AG04450 (cell line): Measurements from ENCODE around the gene GGN. TPM values are rescaled to one million over a fixed set of nuclear protein-coding genes. Genes with fewer than 3 reads are reported as not detected.

Experiments
- CTCF ChIA-PET: fragments of 300-600, 350-600 bp; formaldehyde crosslinking; extraction: SDS; loops from one replicate; lab custom pipeline; 2022; ENCODE audit warnings: antibody characterized with exemption, inconsistent platforms; lab: Charles Lee
- POLR2A ChIA-PET: fragments of 350-600 bp; formaldehyde crosslinking; extraction: SDS; loops from one replicate; lab custom pipeline; 2021; ENCODE audit warnings: antibody characterized with exemption, inconsistent platforms; lab: Yijun Ruan, JAX
- DNase-seq: peaks from one replicate; pipeline ENCODE4 v3.0.0-alpha.2; 2011; ENCODE audit warnings: low read depth, low spot score
- H3K27ac ChIP-seq: one replicate; pipeline ENCODE4 v1.5.1; 2012; ENCODE audit warnings: low read depth, low read length, control low read depth
- H3K27me3 ChIP-seq: one replicate; pipeline ENCODE4 v1.6.0; 2012; ENCODE audit warnings: low read length; ENCODE audit not compliant: control insufficient read depth, insufficient read depth
- H3K4me3 ChIP-seq: 2 replicates; pipeline ENCODE4 v1.5.1; 2011; ENCODE audit warnings: mild to moderate bottlenecking, low read depth, low read length, control low read depth
- H3K9me3 ChIP-seq: 2 replicates; pipeline ENCODE4 v1.5.1; 2012; ENCODE audit warnings: low read length; ENCODE audit not compliant: control insufficient read depth, insufficient read depth
- polyA plus RNA-seq: library from polyadenylated mRNA; depleted of rRNA; stranded (reverse); fragments of >200 nt; gene quantifications from 2 replicates; pipeline ENCODE4 v1.2.3, GENCODE V29; 2011
- TF ChIP-seq, protein P1 (sequence below): IDR thresholded peaks from 2 replicates; pipeline ENCODE4 v1.5.1; 2011; ENCODE audit warnings: low read depth, low read length, control low read depth, inconsistent platforms

Gene GGN
- polyA plus RNA-seq, 1 experiment = 0.15 TPM

DNA sequence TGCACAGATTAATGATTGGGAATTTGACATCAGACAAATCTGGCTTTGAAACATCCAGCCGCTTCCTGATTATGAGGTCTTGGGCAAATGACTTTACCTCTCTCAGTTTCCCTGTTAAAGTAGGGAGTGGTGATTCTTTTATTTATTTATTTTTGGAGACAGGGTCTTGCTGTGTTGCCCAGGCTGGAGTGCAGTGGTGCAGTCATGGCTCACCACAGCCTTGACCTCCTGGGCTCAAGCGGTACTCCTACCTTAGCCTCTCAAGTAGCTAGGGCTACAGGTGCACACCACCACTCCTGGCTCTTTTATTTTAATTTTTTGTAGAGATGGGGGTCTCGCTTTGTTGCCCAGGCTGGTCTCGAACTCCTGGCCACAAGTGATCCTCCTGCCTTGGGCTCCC lies 10.8 kb downstream of the GGN start:
- no peak for DNase-seq
- H3K27ac ChIP-seq = no peak overlapping the region
- ChIA-PET CTCF (no interaction called here), POLR2A (interaction anchor here (2.5 kb wide), 1 partner anchor 11 kb away, joined by 8 read pairs; the partner anchor contains the start of gene GGN)
- H3K9me3 ChIP-seq = no peaks in the 10 kb centered on the region
- TF ChIP-seq, protein P1, sequence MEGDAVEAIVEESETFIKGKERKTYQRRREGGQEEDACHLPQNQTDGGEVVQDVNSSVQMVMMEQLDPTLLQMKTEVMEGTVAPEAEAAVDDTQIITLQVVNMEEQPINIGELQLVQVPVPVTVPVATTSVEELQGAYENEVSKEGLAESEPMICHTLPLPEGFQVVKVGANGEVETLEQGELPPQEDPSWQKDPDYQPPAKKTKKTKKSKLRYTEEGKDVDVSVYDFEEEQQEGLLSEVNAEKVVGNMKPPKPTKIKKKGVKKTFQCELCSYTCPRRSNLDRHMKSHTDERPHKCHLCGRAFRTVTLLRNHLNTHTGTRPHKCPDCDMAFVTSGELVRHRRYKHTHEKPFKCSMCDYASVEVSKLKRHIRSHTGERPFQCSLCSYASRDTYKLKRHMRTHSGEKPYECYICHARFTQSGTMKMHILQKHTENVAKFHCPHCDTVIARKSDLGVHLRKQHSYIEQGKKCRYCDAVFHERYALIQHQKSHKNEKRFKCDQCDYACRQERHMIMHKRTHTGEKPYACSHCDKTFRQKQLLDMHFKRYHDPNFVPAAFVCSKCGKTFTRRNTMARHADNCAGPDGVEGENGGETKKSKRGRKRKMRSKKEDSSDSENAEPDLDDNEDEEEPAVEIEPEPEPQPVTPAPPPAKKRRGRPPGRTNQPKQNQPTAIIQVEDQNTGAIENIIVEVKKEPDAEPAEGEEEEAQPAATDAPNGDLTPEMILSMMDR = no peak
- H3K27me3 ChIP-seq = no peaks in the 10 kb centered on the region
- H3K4me3 ChIP-seq = no peak overlapping the region

DNA sequence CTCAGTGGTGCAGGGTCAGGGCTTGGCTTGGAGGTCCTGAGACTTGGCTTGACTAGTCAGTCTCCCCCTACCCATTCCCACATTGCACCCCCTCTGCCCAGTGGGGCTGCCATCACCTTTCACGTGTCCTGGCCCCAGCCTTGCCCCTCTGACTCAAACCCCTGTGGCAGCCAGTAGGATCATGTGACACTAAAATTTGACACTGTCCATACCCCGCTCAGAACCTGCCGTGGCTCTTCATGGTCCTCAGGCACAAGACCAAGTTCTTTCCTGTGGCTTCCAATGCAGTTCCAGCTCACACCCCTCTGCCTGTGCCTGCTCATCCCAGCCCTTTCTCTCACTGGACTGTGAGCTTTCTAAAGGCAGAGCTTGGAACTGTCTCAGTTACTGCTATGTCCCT lies 11.3 kb downstream of the GGN start:
- Histone ChIP-seq H3K27ac (no peak overlapping the region), H3K27me3 (no peaks in the 10 kb centered on the region), H3K9me3 (no peaks in the 10 kb centered on the region), H3K4me3 (peak overlapping the region; percentile 92; the same call in 1 of the 2 replicates)
- ChIA-PET POLR2A (interaction anchor here (0.6 to 2.5 kb wide), 2 partner anchors 11 to 350 kb away, joined by 3 to 8 read pairs; partner anchors contain the start of gene GGN), CTCF (interaction anchor here (1.1 to 3.3 kb wide), 3 partner anchors 8 to 133 kb away, joined by 5 to 21 read pairs (median 5); partner anchors contain the start of gene FAM98C)
- TF ChIP-seq, protein P1 = no peak
- DNase-seq = no peak

DNA sequence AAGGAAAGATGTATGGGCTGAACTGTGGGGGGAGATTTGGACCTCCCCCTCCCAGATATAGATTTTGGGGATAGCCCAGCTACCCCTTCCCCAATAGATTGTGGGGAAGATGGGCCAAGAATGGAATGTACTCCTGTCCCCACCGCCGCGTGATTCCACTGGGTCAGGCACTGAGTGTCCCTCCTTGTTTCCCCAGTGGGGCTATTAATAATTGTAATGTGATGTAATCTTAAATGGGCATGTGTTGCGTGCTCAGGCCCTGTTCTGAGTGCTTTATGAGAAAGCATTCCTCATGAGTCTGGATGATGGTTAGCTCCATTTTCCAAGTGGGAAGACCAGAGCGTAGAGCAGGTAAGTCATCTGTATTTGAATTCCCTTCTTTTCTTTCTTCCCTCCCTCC lies 12.1 kb downstream of the GGN start:
- Histone ChIP-seq H3K27ac (peak overlapping the region; percentile 52), H3K4me3 (peak overlapping the region; percentile 92), H3K27me3 (peaks cover 3% of the 10 kb centered on the region), H3K9me3 (no peaks in the 10 kb centered on the region)
- CTCF ChIA-PET = interaction anchor here (0.7 to 3.3 kb wide), 6 partner anchors 8 to 473 kb away, joined by 3 to 21 read pairs (median 6); partner anchors contain the start of genes FAM98C and GGN
- POLR2A ChIA-PET = interaction anchor here (0.6 to 2.6 kb wide), 3 partner anchors 13 to 351 kb away, joined by 3 to 49 read pairs (median 3); partner anchors contain the start of genes GGN and SPRED3
- DNase-seq = no peak
- TF ChIP-seq, protein P1 = no peak

DNA sequence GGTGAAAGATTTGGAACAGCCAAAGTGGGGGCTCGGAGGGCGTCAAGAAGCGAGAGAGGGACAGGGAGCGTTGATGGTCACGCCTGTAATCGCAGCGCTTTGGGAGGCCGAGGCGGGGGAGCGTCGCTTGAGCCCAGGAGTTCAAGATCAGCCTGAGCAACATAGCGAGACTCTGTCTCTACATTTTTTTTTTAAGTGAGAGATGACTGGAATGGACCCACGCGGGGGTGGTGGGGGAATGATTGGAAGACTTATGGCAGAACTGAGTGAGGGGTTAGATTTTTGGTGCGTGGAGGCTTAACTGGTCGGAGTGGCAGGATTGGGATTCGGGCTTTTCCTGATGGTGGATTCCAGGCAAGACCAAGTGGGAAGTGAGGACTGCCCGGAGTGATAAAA lies 12.7 kb downstream of the GGN start:
- Histone ChIP-seq H3K4me3 (peak overlapping the region; percentile 92), H3K27me3 (peaks cover 5% of the 10 kb centered on the region), H3K27ac (peak overlapping the region; percentile 87), H3K9me3 (no peaks in the 10 kb centered on the region)
- ChIA-PET CTCF (interaction anchor here (1.2 to 3.3 kb wide), 4 partner anchors 13 to 473 kb away, joined by 3 to 21 read pairs (median 6); partner anchors contain the start of genes FAM98C and GGN), POLR2A (interaction anchor here (0.5 to 2.6 kb wide), 4 partner anchors 13 to 1029 kb away, joined by 3 to 49 read pairs (median 6); partner anchors contain the start of genes FAM98C, GGN and SPRED3)
- TF ChIP-seq, protein P1 = no peak
- no peak for DNase-seq
